Measurements from ENCODE around the gene GCH1.
"Not testable (repeated sequence)": the region's sequence is repeated elsewhere in the genome, so short reads cannot be mapped to it uniquely, and the experiment has no call there.

GCH1 gene, protein sequence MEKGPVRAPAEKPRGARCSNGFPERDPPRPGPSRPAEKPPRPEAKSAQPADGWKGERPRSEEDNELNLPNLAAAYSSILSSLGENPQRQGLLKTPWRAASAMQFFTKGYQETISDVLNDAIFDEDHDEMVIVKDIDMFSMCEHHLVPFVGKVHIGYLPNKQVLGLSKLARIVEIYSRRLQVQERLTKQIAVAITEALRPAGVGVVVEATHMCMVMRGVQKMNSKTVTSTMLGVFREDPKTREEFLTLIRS

DNA sequence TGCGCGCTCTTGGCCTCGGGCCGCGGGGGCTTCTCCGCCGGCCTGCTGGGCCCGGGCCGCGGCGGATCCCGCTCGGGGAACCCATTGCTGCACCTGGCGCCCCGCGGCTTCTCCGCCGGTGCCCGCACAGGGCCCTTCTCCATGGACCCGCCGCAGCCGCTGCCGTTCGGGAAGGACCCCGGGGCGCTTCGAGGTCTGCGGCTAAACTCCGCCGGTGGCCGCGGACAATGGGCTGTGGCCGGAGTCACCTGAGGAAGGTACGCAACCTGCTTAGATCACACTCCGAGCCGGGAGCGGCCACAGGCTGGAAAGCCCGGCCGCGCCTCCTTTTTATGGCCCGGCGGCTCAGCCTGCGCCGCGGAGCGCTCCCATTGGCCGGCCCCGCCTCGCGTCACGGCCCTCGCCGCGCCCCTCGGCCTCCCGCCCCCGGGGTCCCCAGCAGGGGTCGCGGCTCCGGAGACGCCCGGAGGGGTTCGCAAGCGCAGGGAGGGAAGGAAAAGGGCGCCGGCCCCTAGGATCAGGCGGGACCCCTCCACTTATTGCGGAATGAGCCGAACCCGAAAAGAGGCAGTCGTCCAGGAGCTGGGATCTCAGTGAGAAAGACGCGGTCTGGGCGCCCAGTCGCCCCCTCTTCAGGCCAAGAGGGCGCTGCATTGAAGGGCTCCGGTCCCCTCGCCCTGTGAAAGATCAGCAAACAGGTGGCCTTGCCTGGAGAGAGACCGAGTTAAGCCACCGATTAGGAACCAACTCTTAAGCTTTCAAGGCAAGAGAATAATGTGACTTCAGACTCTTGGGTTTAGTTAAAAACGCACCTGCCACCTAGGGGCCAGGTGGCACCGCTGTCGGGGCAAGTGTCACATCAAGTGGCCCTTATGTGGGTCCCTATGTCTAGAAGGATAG, at the start of gene GCH1:
Gene GCH1 (minus strand): TSS at position 306 of the 900 bp plus-strand sequence. CDS start 163 bp downstream, at position 143.
- DNase-seq (ENCODE audit: low read depth, low spot score) = no peak

DNA sequence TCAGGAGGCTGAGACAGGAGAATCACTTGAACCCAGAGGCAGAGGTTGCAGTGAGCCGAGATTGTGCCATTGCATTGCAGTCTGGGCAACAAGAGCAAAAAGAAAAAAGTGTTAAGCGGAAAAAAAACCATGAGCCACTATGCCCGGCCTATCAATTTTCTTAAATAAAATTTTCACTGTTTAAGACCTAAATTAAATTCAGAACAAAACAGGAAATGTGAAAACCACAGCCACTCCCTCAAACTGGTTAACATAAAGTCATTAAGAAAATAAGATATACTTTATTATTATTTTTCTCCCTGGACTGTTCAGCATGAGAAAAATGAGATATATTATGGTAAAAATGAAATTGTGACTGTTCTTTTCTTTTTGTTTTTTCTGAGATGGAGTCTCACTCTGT, 44.6 kb upstream of the GCH1 start:
- DNase-seq (ENCODE audit: low read depth, low spot score) = no peak

DNA sequence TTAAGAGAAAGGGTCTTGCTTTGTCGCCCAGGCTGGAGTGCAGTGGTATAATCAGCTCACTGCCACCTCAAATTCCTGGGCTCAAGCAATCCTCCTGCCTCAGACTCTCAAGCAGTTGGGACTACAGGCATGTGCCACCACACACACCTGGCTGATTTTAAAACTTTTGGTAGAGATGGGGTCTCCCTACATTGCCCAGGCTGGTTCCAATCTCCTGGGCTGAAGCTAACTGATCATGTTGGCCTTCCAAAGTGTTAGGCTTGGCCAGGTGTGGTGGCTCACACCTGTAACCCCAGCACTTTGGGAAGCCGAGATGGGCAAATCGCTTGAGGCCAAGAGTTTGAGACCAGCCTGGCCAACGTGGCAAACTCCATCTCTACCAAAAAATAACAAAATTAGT, 43.9 kb upstream of the GCH1 start:
- DNase-seq (ENCODE audit: low read depth, low spot score) = no peak

DNA sequence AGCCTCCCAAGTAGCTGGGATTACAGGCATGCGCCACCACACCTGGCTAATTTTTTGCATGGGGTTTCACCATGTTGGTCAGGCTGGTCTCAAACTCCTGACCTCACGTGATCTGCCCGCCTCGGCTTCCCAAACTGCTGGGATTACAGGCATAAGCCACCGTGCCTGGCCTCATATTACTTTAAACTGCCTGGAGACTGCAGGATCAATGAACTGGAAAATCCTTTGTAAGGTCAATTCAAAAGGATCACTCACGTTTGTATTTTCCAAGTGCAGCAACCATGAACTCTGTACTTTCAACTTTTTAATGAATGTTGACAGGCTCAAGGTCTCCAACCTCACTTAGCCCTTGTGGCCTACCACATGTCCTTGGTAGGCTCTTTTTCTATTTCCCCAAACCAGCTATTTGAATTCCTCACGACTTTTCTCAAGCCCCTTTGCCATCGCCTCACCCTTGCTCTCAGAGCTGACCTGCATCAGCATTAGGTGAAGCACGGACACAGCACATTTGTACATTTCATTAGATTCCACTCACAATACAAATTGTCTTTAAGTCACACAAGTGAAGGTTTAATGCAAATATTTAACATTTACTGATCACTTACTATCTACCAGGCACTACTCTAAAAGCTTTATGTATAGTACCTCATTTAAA, 42.2 kb upstream of the GCH1 start:
- DNase-seq (ENCODE audit: low read depth, low spot score) = no peak

DNA sequence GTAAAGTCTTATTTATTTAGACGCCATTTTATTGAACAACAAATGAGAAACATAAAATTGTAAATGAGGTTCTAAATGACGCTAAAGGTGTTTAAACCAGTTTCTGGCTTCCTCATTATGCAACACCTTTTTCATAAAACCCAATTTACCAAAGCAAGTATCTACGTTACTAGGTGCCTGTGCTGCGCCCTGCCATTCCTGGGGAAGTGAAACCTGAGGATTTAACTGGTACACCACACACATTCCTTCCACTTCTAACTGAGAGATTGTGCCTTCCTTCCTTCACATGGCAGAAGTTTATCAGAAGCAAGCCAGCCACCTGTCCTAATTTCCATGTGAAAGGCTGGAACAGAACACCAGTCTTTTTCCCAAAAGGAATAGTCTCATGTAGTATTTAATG, 40.3 kb upstream of the GCH1 start:
- DNase-seq (ENCODE audit: low read depth, low spot score) = no peak

DNA sequence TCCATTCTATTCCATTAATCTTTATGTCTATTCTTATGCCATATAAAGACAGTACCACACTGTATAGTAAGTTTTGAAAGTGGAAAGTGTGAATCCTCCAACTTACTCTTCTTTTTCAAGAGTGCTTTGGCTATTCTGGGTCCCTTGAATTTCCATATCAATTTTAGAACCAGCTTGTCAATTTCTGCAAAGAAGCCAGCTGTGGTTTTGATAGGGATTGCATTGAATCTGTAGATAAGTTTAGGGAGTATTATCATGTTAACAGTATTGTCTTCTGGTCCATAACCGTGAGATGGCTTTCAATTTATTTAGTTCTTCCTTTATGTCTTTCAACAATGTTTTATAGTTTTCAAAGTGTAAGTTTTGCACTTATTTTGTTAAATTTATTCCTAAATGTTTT, 34.2 kb upstream of the GCH1 start:
- no peak for DNase-seq (ENCODE audit: low read depth, low spot score)

DNA sequence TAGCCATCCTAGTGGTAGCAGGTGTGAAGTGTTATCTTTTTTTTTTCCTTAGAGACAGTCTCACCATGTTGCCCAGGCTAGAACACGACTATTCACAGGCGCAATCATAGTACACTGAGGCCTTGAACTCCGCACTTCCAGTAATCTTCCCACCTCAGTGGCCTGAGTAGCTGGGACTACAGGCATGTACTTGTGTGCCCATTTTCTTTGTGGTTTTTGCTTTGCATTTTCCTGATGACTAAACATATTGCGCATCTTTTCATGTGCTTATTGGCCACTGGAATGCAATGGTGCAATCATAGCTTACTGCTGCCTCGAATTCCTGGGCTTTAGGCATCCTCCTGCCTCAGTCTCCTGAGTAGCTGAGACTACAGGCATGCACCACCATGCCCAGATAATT, 33.3 kb upstream of the GCH1 start:
- no peak for DNase-seq (ENCODE audit: low read depth, low spot score)

DNA sequence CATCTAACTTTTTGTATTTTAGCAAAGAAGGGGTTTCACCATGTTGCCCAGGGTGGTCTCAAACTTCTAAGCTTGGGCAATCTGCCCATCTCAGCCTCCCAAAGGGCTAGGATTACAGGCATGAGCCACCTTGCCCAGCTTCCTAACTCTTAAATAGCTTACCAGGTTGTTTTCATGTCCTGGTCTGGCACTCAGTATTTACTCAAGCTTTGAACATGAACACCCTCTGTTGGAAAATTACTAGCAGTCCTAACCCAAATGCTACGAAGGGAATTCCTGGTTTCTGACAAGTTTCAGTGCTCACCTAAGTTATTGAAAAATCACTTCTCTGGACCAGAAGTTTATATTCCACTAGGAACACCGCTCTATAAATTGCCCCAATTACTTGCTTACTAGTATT, 32.5 kb upstream of the GCH1 start:
- DNase-seq (ENCODE audit: low read depth, low spot score) = no peak

DNA sequence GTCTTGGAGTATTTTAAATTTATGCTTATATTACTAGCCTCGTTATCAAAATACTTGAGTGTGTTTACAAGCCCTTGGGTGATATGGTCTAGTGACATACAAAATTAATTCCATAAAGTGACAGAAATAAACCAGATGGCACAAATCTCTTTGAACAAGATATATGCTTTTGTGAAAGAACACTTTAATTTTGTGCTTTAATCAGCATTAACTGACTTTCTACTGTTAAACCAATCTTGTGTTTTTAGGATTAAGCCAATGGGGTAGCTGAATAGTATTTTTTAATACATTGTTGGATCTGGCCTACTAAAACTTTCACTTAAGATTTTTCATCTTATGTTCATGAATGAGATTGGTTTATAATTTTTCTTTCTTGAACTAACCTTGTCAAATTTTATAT, 30.4 kb upstream of the GCH1 start:
- no peak for DNase-seq (ENCODE audit: low read depth, low spot score)

DNA sequence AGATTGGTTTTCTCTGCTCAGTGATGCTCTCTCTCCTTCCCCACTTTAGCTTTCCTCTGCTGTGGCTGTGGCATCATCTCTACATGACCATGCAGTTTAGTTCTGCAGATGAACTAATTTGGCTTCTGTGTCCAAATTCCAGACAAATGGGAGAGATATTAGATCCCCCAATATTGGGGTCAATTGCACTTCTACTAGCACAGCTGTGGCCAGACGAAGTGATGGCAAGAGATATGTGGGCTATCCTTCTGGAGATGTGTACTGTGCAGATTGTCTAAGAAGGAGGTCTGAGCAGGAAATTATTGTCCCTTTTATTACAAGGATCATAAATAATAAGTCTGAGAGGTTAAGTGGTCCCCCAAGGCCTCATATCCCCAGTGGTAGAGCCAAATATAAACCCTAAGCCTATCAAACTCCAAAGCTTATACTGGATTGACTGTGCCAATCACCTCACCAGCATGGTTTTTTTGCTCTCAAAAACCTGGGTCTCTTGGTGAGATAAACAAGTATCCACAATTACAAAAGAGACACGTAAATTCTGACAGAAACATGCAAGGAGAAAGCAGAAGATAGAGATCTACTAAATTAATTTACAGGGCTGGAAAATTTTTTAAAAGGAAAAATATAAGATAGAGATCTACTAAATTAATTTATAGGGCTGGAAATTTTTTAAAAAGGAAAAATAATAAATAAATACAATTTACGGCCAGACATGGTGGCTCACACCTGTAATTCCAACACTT, 29.1 kb upstream of the GCH1 start:
- DNase-seq (ENCODE audit: low read depth, low spot score) = no peak

DNA sequence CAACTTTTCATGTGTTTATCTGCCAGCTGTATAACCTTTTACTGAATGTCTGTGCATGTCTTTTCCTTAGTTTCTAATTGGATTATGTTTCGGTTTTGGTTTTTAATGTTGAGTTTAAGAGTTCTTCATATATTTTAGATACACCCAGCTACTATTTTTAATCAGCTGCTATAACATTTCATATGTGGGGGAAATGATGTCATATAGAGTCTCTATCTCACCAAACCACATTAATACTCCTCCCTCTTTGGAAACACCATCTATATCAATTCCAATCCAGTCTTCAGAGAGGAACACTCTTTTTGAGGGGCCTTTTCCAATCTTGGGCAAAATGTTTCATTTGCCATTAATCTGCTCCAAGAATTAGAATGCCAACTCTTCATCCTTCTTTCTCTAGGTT, 28.5 kb upstream of the GCH1 start:
- no peak for DNase-seq (ENCODE audit: low read depth, low spot score)

DNA sequence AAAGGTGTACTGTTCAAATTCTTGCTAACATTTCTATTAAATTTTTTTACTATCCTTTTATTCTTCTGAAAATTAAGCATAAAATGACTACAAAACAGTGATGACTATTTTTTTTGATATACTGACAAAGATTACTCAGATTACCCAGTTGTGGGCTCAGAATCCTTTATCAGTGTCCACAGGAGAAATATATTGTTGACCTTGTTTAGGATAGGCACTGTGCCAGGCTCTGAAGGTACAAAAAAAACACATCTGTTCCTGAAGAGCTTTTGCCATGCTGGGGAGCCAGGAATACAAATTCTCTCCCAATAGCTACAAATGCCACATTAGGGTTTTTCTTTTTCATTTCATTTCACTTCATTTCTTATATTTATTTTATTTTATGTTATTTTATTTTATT, 26.9 kb upstream of the GCH1 start:
- no peak for DNase-seq (ENCODE audit: low read depth, low spot score)

DNA sequence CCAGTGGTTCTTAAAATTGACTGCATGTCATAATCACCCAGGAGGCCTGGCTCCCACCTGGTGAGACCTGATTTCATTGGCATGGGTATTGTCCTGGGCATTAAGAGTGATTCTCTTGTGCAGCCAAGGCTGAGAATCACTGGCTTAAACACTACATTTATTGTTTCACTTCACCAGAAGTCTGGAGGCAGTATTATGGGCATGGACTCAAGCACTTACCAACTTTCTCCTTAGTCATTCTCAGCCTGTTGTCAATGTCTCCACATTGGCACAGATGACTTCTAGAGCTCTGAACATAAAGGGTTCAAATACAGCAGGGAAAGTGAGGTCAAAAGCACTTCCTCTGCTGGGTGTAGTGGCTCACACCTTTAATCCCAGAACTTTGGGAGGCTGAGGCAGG, 25.6 kb upstream of the GCH1 start:
- DNase-seq (ENCODE audit: low read depth, low spot score) = no peak

DNA sequence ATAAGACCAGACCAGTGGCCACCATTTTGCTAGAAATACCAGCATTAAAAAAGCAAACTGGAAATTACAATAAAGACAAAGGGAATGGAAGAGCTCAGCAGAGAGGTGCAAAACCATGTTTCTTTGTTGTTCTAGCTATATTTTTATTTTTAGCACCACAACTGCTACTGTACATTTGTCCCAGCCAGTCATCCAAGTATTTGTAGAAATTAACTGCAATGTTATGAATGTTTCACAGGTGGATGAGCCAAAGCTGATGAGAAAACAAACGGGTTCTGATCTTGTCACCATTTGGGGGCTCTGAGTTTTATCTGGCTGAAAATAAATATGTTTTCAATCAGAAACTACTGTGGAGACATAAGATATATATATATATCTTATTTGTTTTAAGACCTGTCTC, 24.9 kb upstream of the GCH1 start:
- DNase-seq (ENCODE audit: low read depth, low spot score) = no peak

DNA sequence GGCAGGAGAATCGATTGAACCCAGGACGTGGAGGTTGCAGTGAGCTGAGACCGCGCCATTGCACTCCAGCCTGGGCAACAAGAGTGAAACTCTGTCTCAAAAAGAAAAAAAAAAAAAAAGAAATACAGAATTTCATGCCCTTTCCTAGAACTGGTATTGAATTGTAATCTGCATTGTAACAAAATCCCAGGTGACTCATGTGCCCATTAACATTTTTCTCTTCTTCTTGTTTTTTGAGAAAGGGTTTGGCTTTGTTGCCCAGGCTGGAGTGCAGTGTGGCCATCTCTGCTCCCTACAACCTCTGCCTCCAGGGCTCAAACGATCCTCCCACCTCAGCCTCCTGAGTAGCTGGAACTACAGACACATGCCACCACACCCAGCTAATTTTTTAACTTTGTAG, 23.9 kb upstream of the GCH1 start:
- not testable (repeated sequence) for DNase-seq (ENCODE audit: low read depth, low spot score)

DNA sequence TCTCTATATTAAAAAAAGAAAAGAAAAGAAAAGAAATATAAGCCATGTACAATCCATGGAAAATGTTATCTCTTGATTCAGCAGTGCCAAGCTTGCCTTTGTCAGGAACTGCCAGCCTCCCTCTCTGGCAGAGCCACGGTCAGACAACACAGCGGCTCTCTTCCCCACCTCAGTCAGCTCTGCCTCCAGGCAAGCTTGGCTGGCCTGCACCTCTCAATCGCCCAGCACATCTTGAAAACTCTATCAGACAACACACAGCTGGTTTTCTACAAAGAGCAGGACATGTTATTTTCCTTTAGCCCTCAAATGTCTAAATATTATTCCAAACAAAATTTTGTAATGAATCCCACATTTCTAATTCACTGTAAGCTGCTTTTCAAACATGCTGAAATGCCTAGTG, 20.0 kb upstream of the GCH1 start:
- DNase-seq (ENCODE audit: low read depth, low spot score) = no peak

DNA sequence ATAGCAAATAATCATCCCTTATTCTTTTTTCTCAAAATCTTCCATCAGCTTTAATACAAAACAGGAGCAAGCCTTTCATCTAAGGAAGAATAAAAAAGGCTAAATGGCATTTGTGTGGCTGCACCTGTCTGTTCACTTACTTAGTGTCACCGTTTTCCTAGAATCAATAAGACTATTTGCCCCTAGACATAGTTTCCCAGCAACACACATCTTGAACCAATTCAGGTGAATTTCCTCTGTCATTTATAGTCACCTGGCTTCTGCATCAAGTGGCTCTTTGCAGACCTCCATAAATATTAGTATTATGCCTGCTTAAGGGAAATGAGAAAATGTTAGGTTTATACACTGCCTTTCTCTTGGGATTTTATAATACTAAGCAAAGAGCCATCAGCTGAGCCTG, 17.4 kb upstream of the GCH1 start:
- no peak for DNase-seq (ENCODE audit: low read depth, low spot score)

DNA sequence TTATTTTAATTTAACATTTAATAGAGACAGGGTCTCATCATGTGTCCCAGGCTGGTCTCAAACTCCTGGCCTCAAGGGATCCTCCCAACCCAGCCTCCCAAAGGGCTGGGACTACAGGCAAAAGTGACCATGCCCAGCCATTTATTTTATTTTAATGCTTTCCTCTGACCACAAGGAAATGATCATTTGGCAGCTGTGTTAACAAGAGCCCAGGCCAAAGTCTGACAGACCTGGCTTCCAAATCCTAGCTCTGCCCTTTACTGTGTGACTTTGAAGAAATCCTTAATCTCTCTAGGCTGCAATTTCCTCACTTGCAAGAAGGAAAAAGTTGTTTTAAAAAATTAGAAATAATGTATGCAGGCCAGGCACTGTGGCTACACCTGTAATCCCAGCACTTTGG, 16.7 kb upstream of the GCH1 start:
- DNase-seq (ENCODE audit: low read depth, low spot score) = no peak

DNA sequence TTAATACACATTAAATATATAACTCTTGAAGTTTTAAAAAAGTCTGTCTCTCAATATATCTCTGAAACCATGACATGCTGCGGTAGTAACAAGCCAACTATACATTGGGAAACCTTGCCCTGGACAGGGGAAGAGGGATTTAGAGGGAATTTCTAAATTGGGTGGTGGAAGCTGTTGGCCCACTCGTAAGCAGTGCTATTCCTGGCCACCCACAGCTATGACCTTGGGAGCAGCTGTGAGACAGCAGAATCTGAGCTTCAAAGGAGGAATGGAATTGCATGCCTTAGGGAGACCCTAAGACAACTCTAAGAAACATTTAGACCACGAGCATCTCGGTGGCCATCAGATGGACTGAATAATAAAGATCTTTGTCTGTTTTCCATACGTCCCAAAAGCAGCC, 15.8 kb upstream of the GCH1 start:
- no peak for DNase-seq (ENCODE audit: low read depth, low spot score)

DNA sequence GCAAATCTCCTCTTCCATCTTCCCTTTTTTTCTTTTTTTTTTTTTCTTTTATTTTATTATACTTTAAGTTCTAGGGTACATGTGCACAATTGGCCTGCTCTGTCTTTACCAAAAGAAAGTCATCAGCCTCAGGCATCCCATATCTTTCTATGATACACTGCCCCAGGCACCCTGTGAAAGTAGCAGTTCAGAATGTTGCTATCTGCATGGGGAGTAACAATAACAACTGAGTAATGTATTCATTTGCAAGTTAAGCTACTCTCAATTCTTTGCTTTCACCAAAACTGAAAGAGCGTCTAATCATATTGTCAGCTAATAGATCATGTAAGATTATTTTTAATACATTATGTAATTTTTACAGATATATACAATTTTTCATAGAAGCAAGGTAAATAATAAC, 13.5 kb upstream of the GCH1 start:
- no peak for DNase-seq (ENCODE audit: low read depth, low spot score)

DNA sequence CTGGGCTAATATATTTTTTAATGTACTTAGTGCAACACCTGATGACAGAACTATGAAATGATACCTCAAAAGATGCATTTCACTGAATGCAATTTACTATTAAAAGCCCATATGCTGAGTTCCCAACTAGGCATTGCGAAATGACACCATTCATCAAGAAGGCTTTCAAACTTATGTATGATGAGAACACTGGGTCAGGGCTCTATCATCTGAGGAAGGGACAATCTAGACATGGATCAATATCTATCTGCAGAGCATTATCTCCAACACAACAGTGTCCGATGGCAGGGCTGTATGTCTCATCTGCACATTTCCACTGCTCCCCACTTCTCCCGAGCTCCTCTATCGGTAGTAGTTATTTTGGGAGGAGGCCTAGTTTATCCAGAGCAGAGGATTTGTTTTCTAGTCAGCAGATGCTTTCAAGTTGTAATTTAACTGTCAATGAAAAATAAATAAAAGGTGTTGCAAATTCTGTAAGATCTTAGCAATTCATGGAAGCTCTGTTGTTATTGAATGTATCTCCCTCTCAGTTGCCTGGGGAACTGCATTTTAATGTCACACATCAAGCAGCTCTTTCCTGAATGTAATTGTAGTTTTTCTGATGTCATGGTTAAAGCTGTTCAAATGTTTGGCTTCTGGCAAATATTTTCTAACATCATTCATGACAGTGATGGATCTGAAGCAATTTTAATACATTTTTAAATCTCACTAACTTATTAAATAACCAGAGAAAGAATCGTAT, 7.4 kb upstream of the GCH1 start:
- DNase-seq (ENCODE audit: low read depth, low spot score) = no peak

Measured in brain pericyte (primary cell).